GM19193 (cell line): ENCODE measurements around the gene GMDS.

ENCODE experiments used
- POLR2A ChIP-seq: IDR thresholded peaks from 4 replicates; pipeline ENCODE4 v1.6.1; 2011; ENCODE audit not compliant: insufficient read depth, insufficient read length; ENCODE audit errors: extremely low read depth

GMDS gene

DNA sequence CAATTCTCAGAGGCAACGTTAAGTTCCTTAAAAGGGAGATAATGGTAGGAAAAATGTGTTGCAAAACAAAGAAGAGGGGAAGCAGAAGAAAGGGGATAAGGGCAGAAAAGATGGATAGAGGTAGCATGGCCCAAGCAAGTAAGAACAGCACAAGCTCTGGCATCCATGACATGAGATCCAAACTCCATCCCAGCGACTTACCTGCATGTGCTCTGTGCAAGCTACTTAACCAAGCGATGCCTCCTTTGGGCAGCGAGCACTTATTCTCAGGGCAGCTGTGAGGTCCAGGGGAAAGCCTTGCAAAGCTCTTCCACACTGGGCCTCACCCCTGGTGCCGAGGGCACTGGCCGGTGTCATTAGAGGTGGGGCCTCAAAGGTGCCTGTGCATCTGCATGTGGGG is 340.5 kb downstream of the GMDS start:
- TF ChIP-seq POLR2A: no peak

DNA sequence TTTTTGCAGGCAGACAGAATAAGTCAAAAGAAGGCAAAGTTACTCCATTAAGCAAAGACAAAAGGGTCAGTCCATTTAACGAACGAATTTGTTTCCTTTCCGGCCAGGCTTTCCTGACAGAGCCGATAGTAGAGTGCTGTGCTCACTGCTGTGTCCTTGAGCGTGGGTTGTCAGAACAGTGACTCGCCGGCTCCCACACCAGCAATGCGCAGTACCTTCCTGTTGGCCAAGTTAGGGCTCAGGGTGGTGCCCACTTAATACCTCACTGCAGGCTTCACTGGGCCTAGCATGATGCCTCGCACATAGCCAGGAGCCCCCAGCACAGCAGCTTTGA is 341.0 kb downstream of the GMDS start:
- TF ChIP-seq POLR2A: no peak

DNA sequence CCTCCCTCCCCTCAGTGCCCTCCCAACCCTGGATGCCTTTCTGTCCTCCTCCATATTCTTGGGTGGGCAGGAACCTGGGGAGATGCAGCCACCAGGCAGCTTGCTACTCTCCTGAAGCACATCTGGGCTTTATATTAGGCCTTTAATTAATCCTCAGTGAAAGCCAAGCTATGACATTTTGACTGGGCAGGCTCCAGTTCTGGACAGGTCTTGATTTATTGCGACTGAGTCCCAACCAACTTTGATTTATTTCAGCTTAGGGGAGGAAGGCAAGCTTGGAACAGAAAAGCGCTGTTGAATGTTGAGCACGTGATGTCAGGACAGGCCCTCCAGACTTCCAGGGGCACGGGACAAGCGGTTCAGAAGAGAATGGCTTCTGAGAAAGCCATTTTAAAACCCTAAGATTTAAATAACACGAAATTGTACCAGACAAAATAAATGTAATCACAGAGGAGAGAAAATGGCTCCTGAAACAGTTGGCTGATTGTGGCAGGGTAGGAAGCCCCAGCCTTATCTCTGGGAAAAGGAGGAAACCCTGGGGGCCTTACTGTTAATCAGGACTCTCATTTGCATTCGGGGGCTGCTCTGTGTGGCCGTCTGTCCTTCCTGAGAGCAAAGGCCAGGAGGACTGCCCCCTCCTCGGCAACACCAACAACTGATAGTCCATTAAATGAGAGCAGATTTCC is 341.5 kb downstream of the GMDS start:
- no peak for TF ChIP-seq POLR2A

DNA sequence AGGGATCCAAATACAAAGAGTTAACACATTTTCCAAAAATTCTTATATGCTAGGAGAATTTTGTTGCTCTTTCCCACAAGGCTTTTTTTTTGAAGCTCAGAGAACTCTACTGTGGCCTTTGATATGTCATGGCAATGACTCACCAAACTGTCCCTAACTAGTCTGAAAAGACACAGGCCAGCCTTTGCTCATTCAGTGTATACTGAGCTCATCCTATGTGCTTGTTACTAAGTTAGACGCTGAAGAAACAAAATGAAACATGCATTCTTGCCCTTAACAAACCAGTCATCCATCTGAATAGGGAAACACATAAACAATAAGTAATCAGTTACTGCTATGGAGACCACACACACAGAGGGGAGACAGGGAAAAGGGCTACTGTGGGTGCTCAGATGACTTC is 343.8 kb downstream of the GMDS start:
- TF ChIP-seq POLR2A: no peak

DNA sequence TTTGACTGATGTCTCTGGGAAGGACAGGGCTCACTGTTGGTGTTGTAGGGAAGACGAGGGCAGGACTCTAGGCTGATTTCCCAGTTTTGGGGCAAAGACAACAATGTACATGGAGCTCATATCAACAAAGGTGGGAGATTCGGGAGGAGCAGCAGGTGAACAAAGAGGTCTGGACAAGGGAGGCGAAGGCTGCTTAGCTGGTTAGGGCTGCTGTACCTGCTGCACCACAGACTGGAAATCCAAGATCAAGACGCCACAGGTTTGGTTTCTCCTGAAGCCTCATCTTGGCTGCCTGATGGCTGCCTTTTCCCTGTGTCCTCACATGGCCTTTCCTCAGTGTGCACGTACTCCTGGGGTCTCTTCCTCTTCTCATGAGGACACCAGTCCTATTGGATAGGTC is 348.5 kb downstream of the GMDS start:
- no peak for TF ChIP-seq POLR2A

DNA sequence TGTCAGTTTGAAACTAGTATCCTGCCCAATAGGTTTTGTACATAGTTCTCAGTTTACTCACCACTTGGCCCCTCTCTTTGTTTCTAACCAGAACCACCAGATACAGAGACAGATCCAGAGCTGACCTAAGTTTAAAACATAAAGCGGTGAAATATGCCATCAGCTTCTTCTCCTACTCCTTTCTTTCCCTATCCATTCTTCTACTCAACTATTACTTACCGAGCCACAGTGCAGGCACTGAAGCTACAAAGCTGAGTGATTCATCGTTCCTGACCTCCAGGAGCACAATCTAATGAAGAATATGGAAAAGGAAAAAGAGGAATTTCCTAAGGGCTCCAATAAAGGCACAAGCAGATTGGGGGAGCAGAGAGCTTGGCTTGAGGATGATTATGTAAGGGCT is 349.7 kb downstream of the GMDS start:
- TF ChIP-seq POLR2A: no peak

DNA sequence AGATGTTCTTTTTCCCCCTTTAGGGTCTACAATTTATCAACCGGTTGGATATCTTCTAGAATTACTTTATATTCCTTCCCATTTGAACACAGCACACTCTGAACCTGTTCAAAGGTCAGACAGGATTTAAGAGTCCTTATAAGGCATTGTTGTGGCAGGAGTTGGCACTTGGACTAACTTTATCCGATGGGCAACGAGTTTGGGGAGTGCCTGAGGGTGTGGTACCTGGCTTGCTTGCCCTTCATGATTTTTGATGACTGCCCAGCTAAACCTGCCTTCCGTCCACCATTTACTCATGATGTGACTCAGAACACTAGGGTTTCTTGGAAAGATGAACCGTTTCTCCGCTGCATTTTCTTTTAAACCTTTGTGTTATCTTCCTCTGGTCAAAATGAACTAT is 350.5 kb downstream of the GMDS start:
- no peak for TF ChIP-seq POLR2A

DNA sequence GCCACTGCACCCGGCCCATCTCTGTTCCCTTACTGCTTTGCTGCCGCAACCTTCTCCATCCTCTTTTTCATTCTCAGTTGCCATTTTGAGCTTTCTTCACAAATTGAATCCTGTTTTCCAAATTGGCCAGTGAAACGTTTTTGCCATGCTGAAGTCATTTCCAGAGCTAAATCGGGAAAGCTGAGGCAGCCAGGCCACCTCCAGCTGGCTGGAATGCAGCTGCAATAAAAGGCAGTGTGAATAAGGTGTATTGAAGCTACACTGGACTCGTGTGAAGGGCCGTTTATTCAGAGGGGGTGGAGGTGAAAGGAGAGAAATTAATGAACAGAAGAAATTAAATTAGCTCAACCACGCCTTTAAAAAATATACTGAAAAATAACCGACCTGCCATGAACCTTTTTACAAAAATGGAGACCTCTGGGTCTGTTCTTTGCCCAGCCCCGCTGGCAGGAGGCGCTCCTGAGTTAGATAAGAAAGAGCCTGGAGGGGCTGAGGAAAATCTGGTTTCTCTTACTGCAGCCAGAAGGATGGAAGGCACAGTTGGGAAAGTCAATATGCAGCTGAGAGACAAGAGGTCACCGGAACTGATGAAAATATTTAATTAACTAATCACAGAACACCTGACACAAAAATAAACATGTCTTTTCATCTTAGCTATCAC is 351.8 kb downstream of the GMDS start:
- no peak for TF ChIP-seq POLR2A

DNA sequence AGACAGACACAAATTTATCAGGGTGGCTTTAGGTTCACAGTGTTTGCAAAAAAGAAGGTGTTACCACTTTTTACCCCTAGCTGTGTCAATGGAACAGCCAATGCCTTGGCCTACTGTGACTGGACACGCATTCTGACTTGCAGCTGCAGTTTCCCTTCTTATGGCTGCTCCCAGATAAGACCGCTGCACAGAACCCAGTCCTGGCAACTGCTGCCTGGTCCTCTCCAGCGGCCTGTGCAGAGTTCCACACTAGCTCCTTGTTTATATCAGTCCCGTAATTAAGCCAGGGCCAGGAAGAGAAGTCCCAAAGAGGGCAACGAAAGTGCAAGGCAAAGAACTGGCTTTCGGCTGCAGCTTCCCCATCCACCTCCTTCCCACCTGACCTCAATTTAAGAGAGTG is 352.7 kb downstream of the GMDS start:
- no peak for TF ChIP-seq POLR2A

DNA sequence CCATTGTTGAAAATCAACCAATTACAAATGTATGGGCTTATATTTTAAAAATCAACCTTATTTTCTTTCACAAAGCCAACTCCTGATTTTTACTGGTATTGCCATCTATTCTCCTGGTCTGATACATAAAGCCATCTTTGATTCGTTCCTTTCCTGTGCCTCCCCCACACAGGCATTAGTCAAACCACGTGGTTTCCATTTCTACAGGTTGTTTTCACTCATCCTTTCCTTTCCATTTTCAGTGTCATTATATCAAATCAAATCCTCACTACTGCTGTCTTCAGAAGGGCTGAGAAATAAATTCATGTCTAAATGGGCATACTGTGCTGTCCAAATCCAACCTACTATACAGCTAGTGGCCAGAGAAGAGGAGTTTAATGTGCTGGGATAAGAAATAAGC is 354.4 kb downstream of the GMDS start:
- TF ChIP-seq POLR2A: no peak

DNA sequence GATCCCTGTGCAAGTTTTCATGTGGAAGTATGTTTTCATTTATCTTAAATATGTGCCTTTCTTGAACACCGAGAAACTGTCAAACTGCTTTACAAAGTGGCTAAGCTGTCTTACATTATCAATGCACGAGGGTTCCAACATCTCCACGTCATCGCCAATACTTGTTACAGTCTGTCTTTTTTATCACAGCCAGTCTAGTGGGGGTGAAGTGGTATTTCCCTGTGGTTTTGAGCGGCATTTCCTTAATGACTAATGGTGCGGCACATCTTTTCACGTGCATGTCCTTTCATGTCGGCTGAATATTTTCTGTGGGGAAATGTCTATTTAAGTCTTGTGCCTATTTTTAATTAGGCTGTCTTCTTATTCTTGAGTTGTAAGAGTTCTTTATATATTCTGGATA is 355.3 kb downstream of the GMDS start:
- TF ChIP-seq POLR2A: no peak

DNA sequence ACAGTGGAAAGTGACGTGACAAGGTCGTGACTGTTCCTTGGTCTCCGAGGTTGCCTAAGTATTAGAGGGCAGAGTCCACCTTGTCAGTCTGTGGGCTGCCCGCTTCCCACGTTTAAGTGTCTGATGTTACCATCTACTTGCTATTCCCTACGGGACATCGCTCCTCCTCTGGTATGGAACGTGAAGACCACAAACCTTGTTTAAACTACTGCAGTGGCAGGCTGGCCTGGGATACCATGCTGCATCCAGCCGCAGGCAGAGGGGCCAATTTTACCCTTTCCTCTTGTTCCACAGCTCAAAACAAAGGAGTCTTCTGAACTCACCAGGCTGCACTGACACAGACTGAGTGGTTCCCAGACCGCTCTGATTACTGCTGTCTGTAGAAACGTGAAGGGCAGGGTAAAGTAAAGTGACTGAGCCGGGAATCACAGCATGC is 359.8 kb downstream of the GMDS start:
- TF ChIP-seq POLR2A: no peak

DNA sequence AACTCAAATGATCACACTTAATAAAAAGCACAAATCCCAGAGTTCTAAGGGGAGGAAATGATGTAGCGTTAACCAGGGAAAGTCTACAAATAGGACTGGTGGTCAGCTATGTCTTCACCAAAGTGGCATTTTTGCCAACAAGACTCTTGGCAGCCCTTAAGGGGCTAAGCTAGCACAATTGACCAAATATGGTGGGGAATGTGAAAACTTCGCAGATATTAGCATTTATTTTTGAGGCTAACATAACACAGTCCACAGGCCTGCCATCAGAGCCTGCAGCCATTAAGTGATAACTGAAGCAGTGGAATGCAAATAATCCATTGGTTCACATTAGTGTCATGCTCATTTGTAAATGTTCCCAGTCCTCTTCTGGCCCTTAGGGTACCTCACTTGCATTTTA is 361.1 kb downstream of the GMDS start:
- no peak for TF ChIP-seq POLR2A

DNA sequence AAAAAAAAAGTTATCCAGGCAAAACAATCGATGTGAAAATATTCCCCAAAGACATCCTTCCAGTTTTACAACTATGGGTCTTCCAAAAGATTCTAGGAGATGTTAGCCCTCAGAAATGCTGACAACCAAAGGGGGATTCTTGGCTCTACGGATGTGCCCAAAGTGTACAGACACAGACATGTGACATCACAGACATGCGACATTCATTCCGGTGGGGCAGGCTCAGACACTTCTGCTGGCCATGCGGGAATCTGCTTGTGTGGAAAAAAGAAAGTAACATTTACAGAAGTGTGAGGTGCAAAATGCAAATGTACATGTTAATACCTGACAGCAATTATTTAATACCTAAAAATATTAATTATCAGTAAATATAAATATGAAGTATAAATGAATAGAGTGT is 367.1 kb downstream of the GMDS start:
- TF ChIP-seq POLR2A: no peak

DNA sequence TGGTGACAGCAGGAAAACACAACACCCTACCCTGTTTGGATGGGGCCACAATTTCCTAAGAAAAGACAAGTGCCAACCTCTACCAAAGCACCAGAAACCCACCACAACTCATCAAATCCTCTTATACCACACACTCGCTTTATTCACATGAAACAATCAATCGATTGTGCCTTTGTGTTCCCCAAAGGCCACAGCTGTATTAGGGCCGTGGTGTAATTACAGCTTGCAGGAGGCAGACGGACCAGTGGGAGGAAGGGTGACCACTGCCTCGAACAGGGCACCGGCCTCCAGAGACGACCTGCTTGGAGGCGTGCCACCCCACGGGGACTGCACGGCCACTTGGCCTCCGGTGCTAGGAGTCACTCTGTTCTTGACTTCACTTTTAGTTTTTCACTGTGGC is 371.6 kb downstream of the GMDS start:
- TF ChIP-seq POLR2A: no peak

DNA sequence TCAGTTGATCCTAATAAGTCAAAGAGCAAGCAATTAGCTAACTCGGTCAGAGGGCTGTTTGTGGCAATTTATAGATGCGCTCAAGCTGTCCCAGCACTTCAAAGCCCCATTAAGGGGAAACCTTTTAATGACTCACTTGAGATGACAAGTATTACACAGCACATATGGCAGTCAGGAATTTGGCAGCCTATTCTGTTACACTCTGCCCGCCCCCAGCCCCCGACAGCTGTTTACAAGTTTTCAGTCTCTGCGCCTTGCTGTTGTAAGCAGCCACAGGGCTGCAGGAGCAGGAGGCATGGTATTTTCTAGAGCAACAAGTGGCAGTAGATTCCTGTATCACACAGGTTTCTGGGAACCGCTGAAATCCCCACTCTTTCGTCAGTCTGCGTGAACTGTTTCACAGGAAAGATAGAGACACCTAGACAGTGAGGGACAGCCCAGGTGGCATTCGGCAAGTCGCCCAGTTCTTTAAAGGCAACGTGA is 372.7 kb downstream of the GMDS start:
- no peak for TF ChIP-seq POLR2A
